GM19452 (cell line): ENCODE measurements around the gene SAYSD1.

ENCODE experiments used
- ATAC-seq: cut with Tn5 transposase; IDR thresholded peaks from one replicate; pipeline ENCODE4 v1.9.1; 2021; ENCODE audit not compliant: unreplicated experiment

SAYSD1 gene

DNA sequence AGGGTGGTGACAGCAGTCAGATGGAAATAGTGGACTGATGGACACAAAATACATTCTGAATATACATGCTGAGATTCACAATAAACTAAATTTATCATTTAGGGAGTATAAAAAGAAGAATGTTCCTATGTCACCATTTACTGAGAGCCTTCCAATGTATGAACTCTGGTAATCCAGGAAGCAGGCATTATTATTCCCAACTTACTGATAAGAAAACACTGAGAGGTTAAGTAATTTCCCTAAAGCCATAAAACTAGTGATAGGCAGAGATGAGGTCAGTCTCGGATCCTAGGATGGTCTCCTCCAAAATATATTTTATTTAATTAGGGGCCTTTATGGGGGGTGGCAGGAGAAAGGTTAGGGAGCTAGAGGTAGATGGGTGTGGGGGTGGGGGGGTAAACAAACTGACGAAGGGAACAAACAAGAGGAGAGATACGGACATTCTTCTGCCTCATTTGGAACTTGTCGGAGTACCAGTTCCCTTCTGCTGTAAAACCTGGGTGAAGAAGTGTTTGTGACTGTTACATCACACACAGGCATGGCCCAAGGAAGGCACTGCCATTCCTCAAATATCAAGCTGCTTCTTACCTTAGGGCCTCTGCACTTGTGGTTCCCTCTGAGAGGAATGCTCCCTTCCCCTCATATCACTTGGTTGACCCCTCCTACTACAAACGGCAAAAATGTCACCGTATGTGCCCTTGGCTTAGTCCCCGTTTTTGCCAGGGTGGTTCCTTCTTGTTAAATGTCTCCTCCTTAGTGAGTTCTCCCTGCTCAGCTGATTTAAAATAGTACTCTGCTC, 6.7 kb downstream of the SAYSD1 start:
- ATAC-seq, result no peak

DNA sequence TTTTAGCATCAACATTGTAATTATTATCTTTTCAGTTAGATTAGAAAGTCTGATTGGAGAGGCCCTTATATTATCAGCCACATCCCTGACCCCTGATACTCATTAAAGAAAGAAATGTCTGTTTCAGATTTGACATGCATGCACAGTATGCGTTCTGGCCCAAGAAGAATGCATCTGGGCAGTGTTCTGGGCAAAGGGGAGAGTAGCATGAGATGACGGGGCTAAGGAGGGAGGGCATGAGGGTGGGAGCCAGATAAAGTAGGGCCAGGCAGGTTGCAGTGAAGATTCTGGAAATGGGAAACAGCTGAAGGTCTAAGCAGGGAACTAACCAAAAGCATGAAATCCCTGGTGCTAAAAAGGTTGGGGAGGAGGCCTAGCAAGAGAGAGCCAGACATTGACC, 7.3 kb downstream of the SAYSD1 start:
- ATAC-seq, result no peak

DNA sequence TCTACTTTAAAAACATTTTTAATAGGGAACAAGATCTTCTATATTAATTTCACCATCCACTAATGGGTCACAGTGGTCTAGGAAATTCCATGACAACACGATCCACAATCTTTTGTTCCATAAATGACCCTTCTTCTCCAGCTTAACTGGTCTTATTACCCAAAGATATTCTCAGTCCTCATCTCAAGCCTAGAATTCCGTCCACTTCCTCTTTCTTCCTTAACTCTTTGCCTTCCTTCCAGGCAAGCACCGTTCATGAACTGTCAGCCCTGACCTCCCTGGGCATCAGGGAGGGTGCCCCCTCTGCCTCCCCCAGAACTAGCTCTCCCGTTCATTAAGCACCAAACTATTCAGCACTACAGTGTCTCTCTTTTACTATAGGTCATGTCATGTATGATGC, 8.0 kb downstream of the SAYSD1 start:
- ATAC-seq, result no peak

DNA sequence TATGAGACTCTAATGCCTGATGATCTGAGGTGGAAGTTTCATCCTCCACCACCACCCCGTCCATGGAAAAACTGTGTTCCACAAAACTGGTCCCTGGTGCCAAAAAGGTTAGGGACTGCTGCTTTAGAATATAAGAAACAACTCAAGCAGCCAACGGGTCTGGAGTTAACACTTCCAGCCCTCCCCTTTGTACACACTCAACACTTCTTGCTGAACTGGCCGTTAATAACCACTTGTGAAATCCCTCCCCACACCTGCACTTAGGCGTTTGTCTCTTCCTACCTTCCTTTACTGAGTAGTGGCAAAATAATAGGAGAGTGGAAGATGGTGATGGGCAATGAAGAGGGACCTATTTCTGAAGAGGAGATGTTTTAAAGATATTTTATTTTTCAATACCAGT, 10.5 kb downstream of the SAYSD1 start:
- ATAC-seq, result no peak

DNA sequence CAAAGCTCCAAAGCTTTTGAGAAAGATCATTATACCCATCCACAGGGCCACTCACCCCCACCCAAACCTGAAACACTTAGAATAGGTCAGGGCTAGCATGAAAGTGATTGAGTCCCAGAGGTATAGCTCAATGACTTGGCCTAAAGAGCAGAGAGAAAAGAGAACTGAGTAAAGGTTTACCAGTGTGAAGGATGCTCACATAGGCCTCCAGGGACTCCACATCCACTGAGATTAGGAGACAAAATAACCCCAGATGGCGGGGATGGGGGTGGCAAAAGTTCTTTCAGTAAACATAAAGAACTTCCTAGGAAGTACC, 12.2 kb downstream of the SAYSD1 start:
- no peak for ATAC-seq

DNA sequence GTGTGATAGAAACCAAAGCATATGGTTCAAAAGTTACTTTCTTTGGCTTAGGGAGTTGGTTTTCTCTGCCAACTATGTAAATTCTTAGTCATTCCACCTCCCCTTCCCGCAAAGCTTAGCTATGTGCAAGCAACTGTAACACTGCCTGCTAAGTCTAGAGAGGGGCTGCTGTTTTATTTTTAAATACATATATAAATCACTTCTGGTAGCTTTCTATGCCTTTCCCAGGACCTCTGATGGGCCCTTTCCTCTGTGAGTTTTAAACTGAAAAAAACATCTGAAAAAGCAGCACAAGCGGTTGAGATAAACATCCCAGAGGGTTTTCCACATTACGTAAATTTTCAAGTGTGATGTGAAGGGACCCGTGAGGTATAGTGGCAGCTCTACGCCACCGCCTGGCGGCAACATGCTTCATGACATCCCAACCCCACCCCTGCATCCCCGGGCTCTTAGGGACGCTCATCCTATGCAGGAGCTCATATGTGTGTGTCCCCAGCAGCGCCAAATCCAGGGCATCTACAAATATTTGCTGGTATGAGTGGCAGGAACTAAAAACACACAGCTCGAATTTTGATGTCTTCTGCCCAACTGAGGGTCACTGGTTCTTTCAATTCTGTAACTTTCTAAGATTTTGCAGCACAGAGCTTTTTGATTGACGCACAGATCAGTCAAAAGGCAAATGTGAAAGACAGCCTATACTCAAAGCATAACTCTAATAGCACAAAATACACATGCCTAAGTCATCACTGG, 12.7 kb downstream of the SAYSD1 start:
- no peak for ATAC-seq

DNA sequence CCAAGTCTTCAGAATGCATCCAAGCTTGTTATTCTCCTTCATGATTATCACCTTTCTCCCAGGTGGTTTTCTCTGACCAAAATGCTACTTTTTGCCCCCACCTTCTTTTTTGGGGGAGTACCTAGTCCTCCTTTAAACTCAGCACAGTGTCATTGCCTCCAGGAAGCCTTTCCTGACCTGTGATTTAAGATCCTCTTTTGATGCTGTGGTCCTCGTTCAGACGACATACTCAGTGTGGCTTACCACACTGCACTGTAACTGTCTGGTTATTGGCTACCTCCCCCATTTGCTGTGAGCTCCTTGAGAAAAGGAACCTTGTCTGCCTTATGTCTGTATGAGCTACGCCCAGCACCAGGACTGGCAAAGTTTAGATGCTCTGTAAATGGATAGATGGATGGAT, 14.6 kb downstream of the SAYSD1 start:
- ATAC-seq, result no peak

DNA sequence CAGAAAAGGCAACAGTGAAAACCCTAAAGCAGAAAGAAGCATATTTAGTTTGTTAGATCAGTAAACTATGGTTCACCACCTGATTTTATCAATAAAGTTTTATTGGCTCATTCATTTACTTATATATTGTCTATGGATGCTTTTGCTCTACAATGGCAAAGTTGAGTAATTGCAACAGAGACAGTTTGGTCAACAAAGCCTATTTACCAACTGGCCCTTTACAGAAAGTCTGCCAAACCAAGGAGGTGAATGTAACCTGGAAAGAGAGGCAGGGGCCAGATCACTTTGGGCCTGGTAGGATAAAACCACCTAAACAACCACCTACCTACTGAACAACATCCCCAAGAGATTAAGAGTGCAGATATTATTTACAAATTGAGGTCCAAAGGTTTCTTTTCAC, 19.4 kb downstream of the SAYSD1 start:
- ATAC-seq, result no peak

DNA sequence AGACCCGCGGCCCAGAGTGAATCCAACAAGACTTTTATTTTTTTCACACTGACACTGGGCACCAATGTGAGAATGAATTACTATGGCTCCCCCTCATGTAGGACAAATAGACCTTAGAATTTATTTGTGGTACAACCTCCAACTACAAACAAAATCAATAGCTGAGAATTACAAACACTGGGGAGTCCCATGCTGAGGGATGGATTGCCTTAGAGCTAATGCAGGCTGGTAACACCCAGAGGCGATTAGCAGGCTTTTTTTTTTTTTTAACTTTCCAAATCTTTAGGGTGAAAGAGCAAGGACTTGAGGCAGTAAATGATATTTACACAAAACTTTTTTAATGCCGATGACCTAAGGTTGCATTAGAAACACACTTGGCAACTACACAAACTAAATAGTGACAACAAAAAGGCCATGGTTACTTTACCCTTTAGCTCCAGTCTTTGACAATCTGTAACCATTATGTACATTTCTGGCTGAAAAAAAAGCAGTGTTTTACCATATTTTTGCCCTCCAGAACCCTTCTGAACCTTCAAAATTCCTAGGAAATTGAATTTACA, 21.8 kb downstream of the SAYSD1 start:
- ATAC-seq, result no peak

DNA sequence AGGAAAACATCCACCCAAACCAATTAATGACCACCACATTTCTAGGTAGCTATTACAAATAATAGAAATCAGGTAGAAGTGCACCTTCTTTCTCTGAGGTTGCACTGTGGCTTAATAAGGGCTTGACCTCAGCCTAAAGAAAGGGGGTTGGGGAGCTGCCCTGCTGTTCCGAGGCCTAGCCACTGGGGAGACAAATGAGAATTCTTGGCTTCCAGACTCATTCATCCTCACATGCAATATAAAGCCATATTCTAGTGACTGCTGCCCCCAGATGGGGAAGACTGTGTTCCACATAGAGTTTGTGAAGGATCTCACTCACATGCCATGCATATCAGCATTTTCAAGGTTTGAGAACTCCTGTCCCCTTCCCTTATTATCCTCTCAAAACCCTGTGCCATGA, 22.9 kb downstream of the SAYSD1 start:
- no peak for ATAC-seq

DNA sequence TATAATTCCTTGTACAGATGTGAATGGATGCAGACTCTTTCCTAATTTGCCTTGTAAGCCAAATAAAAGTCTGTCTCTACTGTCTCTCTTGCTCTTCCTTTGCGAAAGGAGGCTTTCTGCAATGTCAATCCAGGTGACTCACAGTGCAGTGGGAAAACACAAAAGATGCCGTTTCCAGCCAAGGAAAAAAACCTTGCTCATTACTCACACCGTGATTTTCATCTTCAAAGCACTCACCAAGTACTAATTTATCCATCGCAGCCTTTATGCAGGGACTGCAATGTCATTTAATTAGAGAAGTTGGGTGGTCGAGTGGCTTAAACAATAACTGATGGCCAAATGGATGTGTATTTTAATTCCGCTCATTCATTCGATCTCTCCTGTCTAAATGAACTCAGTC, 23.8 kb downstream of the SAYSD1 start:
- ATAC-seq, result no peak

DNA sequence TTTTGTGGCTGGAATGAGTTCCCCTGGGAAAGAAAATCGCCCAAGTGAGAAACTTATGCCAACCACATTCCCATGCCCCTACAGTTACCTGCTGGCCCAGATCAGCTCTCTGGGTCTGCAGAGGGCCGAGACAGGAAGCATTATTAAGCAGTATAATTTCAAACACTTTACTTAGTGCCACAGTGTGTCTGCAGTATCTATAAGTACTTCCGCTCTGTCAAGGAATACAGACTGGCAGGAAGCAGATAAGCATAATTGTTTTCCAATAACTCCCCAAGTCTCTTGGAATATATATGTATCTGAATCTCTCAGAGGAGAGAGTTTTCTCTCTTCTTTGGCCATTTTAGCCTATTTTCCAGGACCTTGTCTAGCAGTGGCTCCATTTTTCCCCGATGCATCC, 24.9 kb downstream of the SAYSD1 start:
- no peak for ATAC-seq

DNA sequence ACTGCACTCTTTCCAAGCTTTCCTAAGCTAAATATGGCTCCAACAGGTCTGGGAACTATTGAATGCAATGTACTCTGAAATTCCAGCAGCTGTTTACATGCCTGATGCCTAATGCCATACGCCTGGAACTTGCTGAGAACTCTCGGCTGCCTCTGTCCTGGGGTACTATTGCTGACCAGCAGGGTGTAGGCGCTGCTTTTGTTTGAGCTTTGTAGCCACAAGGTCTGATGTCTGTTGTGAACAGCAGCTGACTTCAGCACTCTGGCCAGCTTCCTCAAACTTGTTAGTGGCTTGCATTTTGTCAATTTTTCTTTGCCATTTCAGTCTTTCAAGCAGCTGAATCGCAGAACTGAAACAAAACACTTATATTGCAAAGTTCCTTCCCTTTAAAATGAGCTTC, 26.7 kb downstream of the SAYSD1 start:
- no peak for ATAC-seq

DNA sequence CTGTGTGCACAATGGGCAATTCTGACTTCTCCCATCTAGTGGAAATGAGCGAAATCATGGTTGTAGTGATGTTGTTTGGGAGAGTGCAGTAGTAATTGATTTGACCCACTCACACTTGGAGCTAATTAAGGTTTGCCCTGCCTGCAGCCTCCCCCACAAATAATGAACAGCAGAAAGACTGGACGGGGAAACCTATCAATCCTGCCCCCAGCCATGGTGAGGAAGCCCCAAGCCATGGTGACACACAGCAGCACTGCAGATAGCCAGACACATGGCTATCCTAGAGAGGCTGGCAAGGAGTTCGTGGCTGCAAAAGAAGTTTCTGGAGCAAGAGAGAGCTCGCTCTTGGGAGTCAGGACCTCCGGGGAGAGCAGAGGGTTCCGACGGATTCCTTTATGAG, 27.8 kb downstream of the SAYSD1 start:
- no peak for ATAC-seq

DNA sequence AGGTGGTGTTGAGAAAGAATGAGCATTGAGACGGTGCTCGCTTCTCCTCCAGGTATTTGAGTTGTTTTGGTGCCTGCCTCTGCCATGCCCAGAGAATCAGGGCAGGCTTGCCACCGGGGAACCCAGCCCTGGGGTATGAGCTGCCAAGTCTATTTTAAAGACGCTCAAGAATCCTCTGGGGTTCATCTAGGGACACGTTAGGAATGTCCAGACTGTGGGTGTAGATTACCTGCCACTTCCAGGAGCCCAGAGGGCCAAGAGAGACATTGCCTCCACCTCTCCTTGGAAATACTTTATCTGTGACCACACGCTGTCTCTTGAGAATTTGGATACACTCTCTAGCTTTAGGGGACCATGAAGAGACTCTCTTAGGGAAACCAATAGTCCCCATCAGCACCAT, 28.3 kb downstream of the SAYSD1 start:
- ATAC-seq, result no peak

DNA sequence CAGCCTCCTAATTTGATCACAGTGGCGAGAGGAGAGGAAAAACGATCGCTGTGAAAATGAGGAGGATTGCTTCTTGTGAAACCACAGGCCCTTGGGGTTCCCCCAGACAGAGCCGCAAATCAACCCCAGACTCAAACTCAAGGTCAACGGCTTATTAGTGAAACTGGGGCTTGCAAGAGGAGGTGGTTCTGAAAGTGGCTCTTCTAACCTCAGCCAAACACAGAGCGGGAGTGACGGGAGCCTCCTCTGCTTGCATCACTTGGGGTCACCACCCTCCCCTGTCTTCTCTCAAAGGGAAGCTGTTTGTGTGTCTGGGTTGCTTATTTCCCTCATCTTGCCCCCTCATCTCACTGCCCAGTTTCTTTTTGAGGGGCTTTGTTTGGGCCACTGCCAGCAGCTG, 28.7 kb downstream of the SAYSD1 start:
- no peak for ATAC-seq

DNA sequence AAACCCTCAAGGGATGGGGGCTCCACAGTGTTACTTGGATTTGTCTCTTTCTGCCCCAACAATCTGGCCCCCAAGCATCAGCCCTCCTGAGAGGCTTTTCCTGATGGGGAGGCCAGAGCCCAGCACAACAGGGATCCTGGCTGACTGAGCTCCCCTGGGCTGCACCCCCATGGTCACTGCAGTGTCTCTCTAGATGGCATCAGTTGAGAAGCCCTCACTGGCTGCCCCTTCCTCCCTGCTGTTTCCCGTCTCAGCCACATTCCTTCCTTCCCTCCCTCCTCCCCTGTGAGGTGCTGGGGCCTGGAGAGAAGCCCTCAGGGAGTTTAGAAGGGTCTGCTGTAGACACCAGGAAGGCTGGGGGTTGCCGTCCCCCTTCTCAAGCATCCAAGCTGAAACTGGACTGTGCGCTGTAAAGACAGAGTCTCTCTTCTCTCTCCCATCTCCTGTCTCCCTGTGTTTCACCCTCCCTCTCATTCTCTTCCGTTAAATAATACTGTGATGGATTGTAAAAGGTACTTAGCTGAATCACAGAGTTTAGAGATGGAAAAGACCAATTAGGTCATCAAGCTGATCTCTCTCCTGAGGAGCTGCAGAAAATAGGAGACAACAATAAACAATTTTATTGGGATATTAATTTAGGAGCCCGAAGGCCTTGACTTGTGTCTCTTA, 29.7 kb downstream of the SAYSD1 start:
- no peak for ATAC-seq

DNA sequence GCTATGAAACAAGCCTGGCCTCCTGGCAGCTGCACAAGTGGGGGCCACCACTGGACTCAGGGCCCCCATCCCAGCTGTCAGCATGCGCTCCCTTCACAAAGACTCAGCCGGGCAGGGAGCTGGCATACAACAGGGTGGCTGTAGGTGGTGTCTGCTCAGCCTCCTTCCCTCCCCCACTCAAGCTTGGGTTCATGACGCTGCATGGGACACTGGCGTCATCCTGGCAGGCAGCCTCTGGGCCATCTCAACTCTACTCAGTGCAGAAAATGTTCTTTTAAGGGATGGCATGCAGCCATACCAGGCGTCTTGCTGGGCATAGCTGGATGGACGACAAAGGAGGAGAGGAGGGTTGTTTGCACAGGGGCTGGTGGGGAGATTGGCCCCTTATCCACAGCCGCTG, 30.5 kb downstream of the SAYSD1 start:
- no peak for ATAC-seq

DNA sequence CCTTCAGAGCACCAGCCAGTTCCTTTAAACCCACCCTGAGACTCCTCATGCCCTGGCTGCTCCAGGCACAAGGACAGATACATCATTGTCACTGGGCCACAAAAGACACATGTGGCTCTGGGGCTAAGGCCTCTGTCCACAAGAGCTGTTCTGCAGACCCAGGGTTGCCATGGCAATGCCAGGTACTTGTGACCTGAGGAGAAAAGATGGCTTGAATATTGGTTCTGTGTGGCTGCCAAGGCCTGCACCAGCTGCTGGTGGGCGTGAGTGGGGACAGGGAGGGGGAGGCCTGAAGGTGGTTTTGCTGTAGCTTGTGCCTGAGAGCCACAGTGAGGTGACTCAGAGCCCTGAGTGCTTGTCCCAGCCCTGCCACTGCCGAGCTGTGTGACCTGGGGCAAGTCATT, 31.8 kb downstream of the SAYSD1 start:
- ATAC-seq, result no peak

DNA sequence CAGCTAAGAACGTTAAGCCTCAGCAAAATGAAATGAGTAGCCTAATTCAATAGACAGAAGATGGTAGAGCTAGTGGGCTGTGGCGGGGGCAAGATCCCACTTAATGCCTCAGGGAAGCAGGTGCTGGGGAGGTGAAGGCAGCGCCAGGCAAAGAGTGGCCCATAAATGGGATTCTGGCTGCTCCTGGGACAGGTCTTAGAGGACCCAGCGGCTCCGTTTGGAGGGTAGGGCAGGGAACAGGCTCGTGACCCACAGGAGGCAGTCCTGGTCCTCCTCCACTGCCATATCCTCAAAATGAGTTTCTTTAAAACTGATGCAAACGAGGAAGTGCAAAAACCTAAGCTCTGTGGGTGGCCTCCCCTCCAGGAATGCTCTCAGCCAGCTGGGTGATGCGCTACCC, 32.7 kb downstream of the SAYSD1 start:
- no peak for ATAC-seq

DNA sequence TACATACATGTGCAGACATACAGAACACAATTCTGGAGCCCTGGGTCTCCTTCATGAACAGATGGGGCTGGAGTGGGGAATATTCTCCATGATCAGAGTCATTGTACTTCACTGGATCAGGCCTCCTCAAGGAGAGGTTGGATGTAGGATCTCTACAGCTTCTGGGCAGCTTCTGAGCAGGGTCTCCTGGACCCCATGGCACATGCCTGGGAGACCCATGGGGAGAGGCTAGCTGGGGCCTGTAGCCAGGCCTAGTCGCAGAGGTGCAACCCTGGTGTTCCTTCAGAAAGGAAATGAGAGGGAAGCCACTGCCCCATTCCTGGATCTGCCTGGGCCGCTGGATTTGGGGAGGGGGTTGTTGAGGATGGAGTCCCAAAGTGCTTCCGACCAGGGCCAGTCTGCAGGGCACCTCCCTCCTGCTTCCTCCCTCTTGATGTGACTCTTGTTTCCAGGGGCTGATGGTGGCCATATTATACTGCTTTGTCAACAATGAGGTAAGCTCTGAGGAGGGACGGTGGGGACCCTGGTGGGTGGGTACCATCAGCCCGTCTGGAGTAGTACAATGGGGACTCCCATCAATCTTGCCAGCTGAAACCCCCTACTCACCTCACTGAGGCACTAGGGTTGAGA, 34.6 kb downstream of the SAYSD1 start:
- ATAC-seq, result no peak
